Left ventricle myocardium superior (tissue), 1 donor: ENCODE measurements around the gene HNRNPM. TPM values are rescaled to one million over a fixed set of nuclear protein-coding genes. Genes with fewer than 3 reads are reported as not detected.

Source experiments
- ATAC-seq: fragments of 200-7000 bp; cut with Tn5 transposase; one replicate; pipeline ENCODE4 v1.9.1; 2020; ENCODE audit warnings: mild to moderate bottlenecking, moderate library complexity
- DNase-seq: peaks from one replicate; pipeline ENCODE4 v3.0.0-alpha.2; 2020
- intact Hi-C: fragments of 100-400 bp; cut with micrococcal nuclease; formaldehyde crosslinking; loops from one replicate; pipeline ENCODE4 v1.11.0; 2022
- total RNA-seq: library from RNA; stranded (reverse); fragmentation: NEBNext Ultra II Directional; extraction: Animal tissue kit (Norgen Biotek cat#: 25700); gene quantifications from one replicate; pipeline ENCODE4 v1.2.1, GENCODE V29; 2021
- donor health status: DM: no; HTN: yes; CAD: no; lungs with severe emphysema.

Gene HNRNPM
- total RNA-seq, 1 donor from 2014 or later, result 129 TPM

- ATAC-seq, result no peak
- no peak for DNase-seq
- intact Hi-C loops, result no loop called here
These were observed 10.2 kb downstream of the HNRNPM start for GRCh38 chr19:8455018-8455417.

- intact Hi-C loops, result no loop called here
- ATAC-seq (peak; percentile 51), DNase-seq (no peak)
These were observed 11.3 kb downstream of the HNRNPM start for GRCh38 chr19:8456064-8456463.

- intact Hi-C loops, result no loop called here
- peak; percentile 43 for ATAC-seq
- no peak for DNase-seq
These were observed 12.4 kb downstream of the HNRNPM start for GRCh38 chr19:8457209-8457608.

GRCh38 chr19:8457827-8458226 lies 13.1 kb downstream of the HNRNPM start:
- intact Hi-C loops, result no loop called here
- no peak for ATAC-seq
- DNase-seq, result no peak

- no peak for ATAC-seq
- no peak for DNase-seq
- intact Hi-C loops, result no loop called here
These were observed 13.6 kb downstream of the HNRNPM start for GRCh38 chr19:8458380-8458779.

- DNase-seq (no peak), ATAC-seq (peak; percentile 9)
- intact Hi-C loops, result no loop called here
These were observed 14.3 kb downstream of the HNRNPM start for GRCh38 chr19:8459095-8459494.

- intact Hi-C loops, result no loop called here
- ATAC-seq (peak; percentile 65), DNase-seq (no peak)
These were observed 14.9 kb downstream of the HNRNPM start for GRCh38 chr19:8459520-8460270.

GRCh38 chr19:8460516-8461298 lies 15.9 kb downstream of the HNRNPM start:
- DNase-seq (no peak), ATAC-seq (no peak)
- intact Hi-C loops, result no loop called here

GRCh38 chr19:8461376-8461775 lies 16.6 kb downstream of the HNRNPM start:
- intact Hi-C loops, result no loop called here
- ATAC-seq, result no peak

GRCh38 chr19:8461891-8462290 lies 17.1 kb downstream of the HNRNPM start:
- intact Hi-C loops, result no loop called here
- no peak for DNase-seq

More at GRCh38 chr19:8461376-8461775, 16.6 kb downstream of the HNRNPM start:
- DNase-seq, result no peak

GRCh38 chr19:8462571-8462970 lies 17.8 kb downstream of the HNRNPM start:
- no peak for DNase-seq
- intact Hi-C loops, result no loop called here
- no peak for ATAC-seq

More at GRCh38 chr19:8461891-8462290, 17.1 kb downstream of the HNRNPM start:
- ATAC-seq, result no peak

- intact Hi-C loops, result no loop called here
- DNase-seq, result no peak
These were observed 18.6 kb downstream of the HNRNPM start for GRCh38 chr19:8463365-8463764.

GRCh38 chr19:8466018-8466417 lies 21.2 kb downstream of the HNRNPM start:
- intact Hi-C loops, result no loop called here
- DNase-seq, result no peak
- no peak for ATAC-seq

More at GRCh38 chr19:8463365-8463764, 18.6 kb downstream of the HNRNPM start:
- ATAC-seq, result no peak

- intact Hi-C loops, result no loop called here
- DNase-seq (no peak), ATAC-seq (no peak)
These were observed 23.3 kb downstream of the HNRNPM start for GRCh38 chr19:8468124-8468523.

GRCh38 chr19:8468761-8469373 lies 24.1 kb downstream of the HNRNPM start:
- DNase-seq (no peak), ATAC-seq (no peak)
- intact Hi-C loops, result no loop called here

- DNase-seq (no peak), ATAC-seq (peak; percentile 53)
- intact Hi-C loops, result no loop called here
These were observed 25.0 kb downstream of the HNRNPM start for GRCh38 chr19:8469613-8470368.

- intact Hi-C loops, result no loop called here
- no peak for ATAC-seq
These were observed 29.1 kb downstream of the HNRNPM start for GRCh38 chr19:8473648-8474476.

GRCh38 chr19:8475005-8475404 lies 30.2 kb downstream of the HNRNPM start:
- intact Hi-C loops, result no loop called here
- ATAC-seq (no peak), DNase-seq (no peak)

More at GRCh38 chr19:8473648-8474476, 29.1 kb downstream of the HNRNPM start:
- no peak for DNase-seq
